Measurements from ENCODE around the gene HTN1.

Gene HTN1

GRCh38 chr4:70057651-70058050, 7.4 kb downstream of the HTN1 start:
- no peaks in the 10 kb centered on the region for H3K4me1 ChIP-seq (ENCODE audit: insufficient read depth, low read length)
- H3K9ac ChIP-seq (ENCODE audit: low read depth, low read length), result no peak overlapping the region
- H3K4me3 ChIP-seq (ENCODE audit: low read length), result no peak overlapping the region
- H3K27ac ChIP-seq (ENCODE audit: low read depth, low read length), result no peak overlapping the region
- WGBS, result no CpG with 5 or more reads among the region's 1 CpG
- peaks cover 6% of the 10 kb centered on the region; the same call in 1 of the 2 replicates for H3K9me3 ChIP-seq (ENCODE audit: insufficient read depth, low read depth, low read length)
- H3K36me3 ChIP-seq (ENCODE audit: insufficient read depth, low read length), result no peaks in the 10 kb centered on the region
- H3K27me3 ChIP-seq (ENCODE audit: insufficient read depth, low read length), result no peaks in the 10 kb centered on the region

DNA sequence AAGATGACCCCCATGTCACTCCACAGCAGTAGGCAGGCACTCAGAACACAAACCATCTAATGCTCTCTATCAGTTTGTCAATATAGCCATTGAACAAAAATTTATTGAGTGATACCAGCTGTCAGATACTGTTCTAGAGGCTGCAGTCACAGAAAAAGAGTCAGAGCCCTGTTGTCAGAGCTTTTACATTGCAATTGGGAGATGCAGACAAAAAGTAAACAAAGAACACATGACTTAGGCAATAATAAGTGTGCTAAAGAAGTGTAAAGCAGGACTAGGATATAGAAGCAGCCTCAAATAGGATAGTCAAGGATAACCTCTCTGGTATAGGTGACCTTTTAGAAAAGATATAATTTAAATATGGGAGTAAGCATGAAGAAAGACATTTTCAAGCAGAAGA, 8.9 kb downstream of the HTN1 start:
- Histone ChIP-seq H3K27me3 (ENCODE audit: insufficient read depth, low read length) (no peaks in the 10 kb centered on the region), H3K4me3 (ENCODE audit: low read length) (no peak overlapping the region), H3K4me1 (ENCODE audit: insufficient read depth, low read length) (no peaks in the 10 kb centered on the region), H3K9me3 (ENCODE audit: insufficient read depth, low read depth, low read length) (peaks cover 6% of the 10 kb centered on the region; the same call in 1 of the 2 replicates), H3K36me3 (ENCODE audit: insufficient read depth, low read length) (no peaks in the 10 kb centered on the region), H3K9ac (ENCODE audit: low read depth, low read length) (no peak overlapping the region), H3K27ac (ENCODE audit: low read depth, low read length) (no peak overlapping the region)

- Histone ChIP-seq H3K27me3 (ENCODE audit: insufficient read depth, low read length) (no peaks in the 10 kb centered on the region), H3K9ac (ENCODE audit: low read depth, low read length) (no peak overlapping the region), H3K27ac (ENCODE audit: low read depth, low read length) (no peak overlapping the region), H3K4me1 (ENCODE audit: insufficient read depth, low read length) (no peaks in the 10 kb centered on the region), H3K4me3 (ENCODE audit: low read length) (no peak overlapping the region), H3K36me3 (ENCODE audit: insufficient read depth, low read length) (no peaks in the 10 kb centered on the region), H3K9me3 (ENCODE audit: insufficient read depth, low read depth, low read length) (no peaks in the 10 kb centered on the region)
- 100% methylated on average over 1 of the region's 1 CpG for WGBS
Measured at GRCh38 chr4:70062000-70062399, 11.8 kb downstream of the HTN1 start.

DNA sequence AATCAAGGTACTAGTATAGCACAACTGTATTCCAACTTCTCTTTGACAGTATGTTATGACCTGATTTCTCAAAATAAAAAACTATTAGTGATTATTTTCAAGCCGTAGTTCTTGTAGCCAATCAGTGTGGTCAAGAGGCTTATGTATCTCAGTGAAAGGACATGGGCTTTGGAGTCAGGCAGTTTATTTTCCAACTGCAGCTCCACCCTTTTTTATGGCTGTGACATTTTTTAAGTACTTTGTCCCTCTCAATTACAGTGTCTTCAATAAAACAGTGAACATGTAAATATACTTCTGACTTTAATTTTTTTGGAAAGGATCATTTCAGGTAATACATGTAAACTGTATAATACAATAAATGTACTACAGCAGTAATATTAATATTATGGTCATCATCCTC, 30.0 kb downstream of the HTN1 start:
- H3K9me3 ChIP-seq (ENCODE audit: insufficient read depth, low read depth, low read length), result peaks cover 6% of the 10 kb centered on the region; the same call in 1 of the 2 replicates
- no peak overlapping the region for H3K9ac ChIP-seq (ENCODE audit: low read depth, low read length)
- H3K36me3 ChIP-seq (ENCODE audit: insufficient read depth, low read length), result no peaks in the 10 kb centered on the region
- no peak overlapping the region for H3K4me3 ChIP-seq (ENCODE audit: low read length)
- no peaks in the 10 kb centered on the region for H3K27me3 ChIP-seq (ENCODE audit: insufficient read depth, low read length)
- no peaks in the 10 kb centered on the region for H3K4me1 ChIP-seq (ENCODE audit: insufficient read depth, low read length)
- WGBS, result 100% methylated on average over 1 of the region's 1 CpG
- H3K27ac ChIP-seq (ENCODE audit: low read depth, low read length), result no peak overlapping the region

GRCh38 chr4:70099206-70099605, 49.0 kb downstream of the HTN1 start:
- no peak overlapping the region for H3K27ac ChIP-seq (ENCODE audit: low read depth, low read length)
- WGBS, result 100% methylated on average over 3 of the region's 3 CpGs
- H3K36me3 ChIP-seq (ENCODE audit: insufficient read depth, low read length), result no peaks in the 10 kb centered on the region
- H3K9me3 ChIP-seq (ENCODE audit: insufficient read depth, low read depth, low read length), result no peaks in the 10 kb centered on the region
- no peaks in the 10 kb centered on the region for H3K4me1 ChIP-seq (ENCODE audit: insufficient read depth, low read length)
- no peak overlapping the region for H3K4me3 ChIP-seq (ENCODE audit: low read length)
- no peaks in the 10 kb centered on the region for H3K27me3 ChIP-seq (ENCODE audit: insufficient read depth, low read length)
- no peak overlapping the region for H3K9ac ChIP-seq (ENCODE audit: low read depth, low read length)

Data from HUES64 (cell line).